OCI-LY7 (cell line): Measurements from ENCODE around the gene KRT75.

Experiments used
- EZH2phosphoT487 ChIP-seq: fragments of 200-600 bp; sonication (generic); IDR thresholded peaks from 2 replicates; pipeline ENCODE4 v1.6.1; 2018; ENCODE audit warnings: low read depth, borderline replicate concordance, mild to moderate bottlenecking, mixed run types, antibody characterized with exemption, low read length, moderate library complexity, mixed read lengths
- TF ChIP-seq, protein P1 (sequence below): fragments of 200-600 bp; sonication (generic); conservative IDR thresholded peaks from 2 replicates; pipeline ENCODE4 v1.5.1; 2014; ENCODE audit warnings: mild to moderate bottlenecking, antibody characterized with exemption, low read length, moderate library complexity, mixed read lengths

DNA sequence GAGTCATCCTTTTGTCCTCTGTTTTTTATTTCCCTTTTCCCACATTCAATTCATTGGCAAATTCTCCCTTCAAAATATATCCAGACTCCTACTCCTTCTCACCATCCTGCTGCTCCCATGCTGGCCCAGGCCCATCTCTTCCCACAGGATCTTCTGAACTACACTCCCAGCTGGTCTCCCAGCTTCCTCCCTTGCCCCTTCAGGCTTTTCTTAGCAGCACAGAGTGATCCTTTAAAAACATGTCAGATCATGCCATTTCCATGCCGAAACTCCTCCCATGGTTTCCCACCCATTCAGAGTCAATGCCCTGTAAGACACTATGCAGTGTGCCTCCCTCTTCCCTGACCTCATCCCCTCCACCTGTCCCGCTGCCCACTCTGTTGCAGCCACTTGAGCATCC lies 46.3 kb downstream of the KRT75 start:
- TF ChIP-seq, protein P1, sequence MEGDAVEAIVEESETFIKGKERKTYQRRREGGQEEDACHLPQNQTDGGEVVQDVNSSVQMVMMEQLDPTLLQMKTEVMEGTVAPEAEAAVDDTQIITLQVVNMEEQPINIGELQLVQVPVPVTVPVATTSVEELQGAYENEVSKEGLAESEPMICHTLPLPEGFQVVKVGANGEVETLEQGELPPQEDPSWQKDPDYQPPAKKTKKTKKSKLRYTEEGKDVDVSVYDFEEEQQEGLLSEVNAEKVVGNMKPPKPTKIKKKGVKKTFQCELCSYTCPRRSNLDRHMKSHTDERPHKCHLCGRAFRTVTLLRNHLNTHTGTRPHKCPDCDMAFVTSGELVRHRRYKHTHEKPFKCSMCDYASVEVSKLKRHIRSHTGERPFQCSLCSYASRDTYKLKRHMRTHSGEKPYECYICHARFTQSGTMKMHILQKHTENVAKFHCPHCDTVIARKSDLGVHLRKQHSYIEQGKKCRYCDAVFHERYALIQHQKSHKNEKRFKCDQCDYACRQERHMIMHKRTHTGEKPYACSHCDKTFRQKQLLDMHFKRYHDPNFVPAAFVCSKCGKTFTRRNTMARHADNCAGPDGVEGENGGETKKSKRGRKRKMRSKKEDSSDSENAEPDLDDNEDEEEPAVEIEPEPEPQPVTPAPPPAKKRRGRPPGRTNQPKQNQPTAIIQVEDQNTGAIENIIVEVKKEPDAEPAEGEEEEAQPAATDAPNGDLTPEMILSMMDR = no peak
- no peak for TF ChIP-seq EZH2phosphoT487
